T-helper 22 cell (primary cell): ENCODE data around the gene C14orf93.

ENCODE experiments used
- DNase-seq: peaks from one replicate; pipeline ENCODE4 v3.0.0-alpha.2; 2020; ENCODE audit warnings: low read depth

Gene C14orf93

GRCh38 chr14:22994762-22995275 is 15.1 kb downstream of the C14orf93 start:
- no peak for DNase-seq

GRCh38 chr14:22993517-22993916 is 16.4 kb downstream of the C14orf93 start:
- DNase-seq, result no peak

- DNase-seq, result no peak
Observed at GRCh38 chr14:22991852-22992251, 18.1 kb downstream of the C14orf93 start.

GRCh38 chr14:22987291-22987690 is 22.7 kb downstream of the C14orf93 start:
- DNase-seq, result no peak

GRCh38 chr14:22986508-22987054 is 23.4 kb downstream of the C14orf93 start:
- DNase-seq, result peak; percentile 60

- DNase-seq, result no peak
Observed at GRCh38 chr14:22985894-22986507, 23.9 kb downstream of the C14orf93 start.

GRCh38 chr14:22984959-22985658 is 24.8 kb downstream of the C14orf93 start:
- DNase-seq, result no peak

GRCh38 chr14:22982477-22983245 is 27.3 kb downstream of the C14orf93 start, which contains the start of gene AJUBA:
Gene AJUBA, minus strand, starts transcription at chr14:22982551. Its CDS starts 285 bp downstream, at chr14:22982266.
- peak; percentile 55 for DNase-seq

GRCh38 chr14:22981876-22982476 is 28.0 kb downstream of the C14orf93 start:
- no peak for DNase-seq

- no peak for DNase-seq
Observed at GRCh38 chr14:22981090-22981875, 28.7 kb downstream of the C14orf93 start.

GRCh38 chr14:22980672-22981089 is 29.3 kb downstream of the C14orf93 start:
- no peak for DNase-seq

GRCh38 chr14:22979748-22980392 is 30.1 kb downstream of the C14orf93 start:
- DNase-seq, result no peak

GRCh38 chr14:22978981-22979671 is 30.8 kb downstream of the C14orf93 start:
- DNase-seq, result no peak

GRCh38 chr14:22978487-22978837 is 31.5 kb downstream of the C14orf93 start:
- no peak for DNase-seq

- no peak for DNase-seq
Observed at GRCh38 chr14:22977684-22978486, 32.1 kb downstream of the C14orf93 start.

GRCh38 chr14:22977434-22977683 is 32.6 kb downstream of the C14orf93 start:
- DNase-seq, result no peak

- no peak for DNase-seq
Observed at GRCh38 chr14:22976620-22977433, 33.1 kb downstream of the C14orf93 start.

- DNase-seq, result no peak
Observed at GRCh38 chr14:22974530-22975313, 35.2 kb downstream of the C14orf93 start.
